MV-4-11 (cell line): ENCODE measurements around the gene MCRS1.
"Not testable (repeated sequence)": the region's sequence is repeated elsewhere in the genome, so short reads cannot be mapped to it uniquely, and the experiment has no call there.

Experiments used
- DNase-seq: peaks from one replicate; lab custom pipeline; 2025; lab: John Stamatoyannopoulos, UW

The MCRS1 gene

GRCh38 chr12:49540229-49541139, 27.5 kb downstream of the MCRS1 start:
- no peak for DNase-seq

GRCh38 chr12:49539406-49540228, 28.3 kb downstream of the MCRS1 start:
- DNase-seq: no peak

- DNase-seq: peak; percentile 50
Observed at GRCh38 chr12:49538510-49539403, 29.2 kb downstream of the MCRS1 start, which contains the start of gene KCNH3. TSS of gene KCNH3 (plus strand) at chr12:49539030. CDS start at chr12:49539417, 387 bp downstream.

- DNase-seq: no peak
Observed at GRCh38 chr12:49537752-49538509, 30.0 kb downstream of the MCRS1 start.

- no peak for DNase-seq
Observed at GRCh38 chr12:49537231-49537751, 30.7 kb downstream of the MCRS1 start.

GRCh38 chr12:49536526-49537071, 31.3 kb downstream of the MCRS1 start:
- DNase-seq: peak; percentile 36

GRCh38 chr12:49535921-49536525, 31.9 kb downstream of the MCRS1 start:
- no peak for DNase-seq

- no peak for DNase-seq
Observed at GRCh38 chr12:49534731-49535278, 33.1 kb downstream of the MCRS1 start.

GRCh38 chr12:49534122-49534521, 33.8 kb downstream of the MCRS1 start:
- not testable (repeated sequence) for DNase-seq

GRCh38 chr12:49533331-49533730, 34.6 kb downstream of the MCRS1 start:
- no peak for DNase-seq

- DNase-seq: no peak
Observed at GRCh38 chr12:49531745-49532144, 36.2 kb downstream of the MCRS1 start.

GRCh38 chr12:49529414-49529813, 38.5 kb downstream of the MCRS1 start:
- DNase-seq: peak; percentile 87

GRCh38 chr12:49527361-49528130, 40.4 kb downstream of the MCRS1 start:
- DNase-seq: no peak

GRCh38 chr12:49525942-49526341, 42.0 kb downstream of the MCRS1 start:
- no peak for DNase-seq

- no peak for DNase-seq
Observed at GRCh38 chr12:49524660-49525324, 43.1 kb downstream of the MCRS1 start.

GRCh38 chr12:49521389-49521788, 46.6 kb downstream of the MCRS1 start:
- no peak for DNase-seq

- DNase-seq: no peak
Observed at GRCh38 chr12:49519574-49519936, 48.4 kb downstream of the MCRS1 start.

GRCh38 chr12:49518914-49519573, 48.9 kb downstream of the MCRS1 start:
- no peak for DNase-seq
